Measurements from ENCODE around the gene CIRBP. TPM values are rescaled to one million over a fixed set of nuclear protein-coding genes. Genes with fewer than 3 reads are reported as not detected.

CIRBP gene
- total and polyA plus RNA-seq, 4 donors: 41.1 to 135 (median 96.9) TPM

DNA sequence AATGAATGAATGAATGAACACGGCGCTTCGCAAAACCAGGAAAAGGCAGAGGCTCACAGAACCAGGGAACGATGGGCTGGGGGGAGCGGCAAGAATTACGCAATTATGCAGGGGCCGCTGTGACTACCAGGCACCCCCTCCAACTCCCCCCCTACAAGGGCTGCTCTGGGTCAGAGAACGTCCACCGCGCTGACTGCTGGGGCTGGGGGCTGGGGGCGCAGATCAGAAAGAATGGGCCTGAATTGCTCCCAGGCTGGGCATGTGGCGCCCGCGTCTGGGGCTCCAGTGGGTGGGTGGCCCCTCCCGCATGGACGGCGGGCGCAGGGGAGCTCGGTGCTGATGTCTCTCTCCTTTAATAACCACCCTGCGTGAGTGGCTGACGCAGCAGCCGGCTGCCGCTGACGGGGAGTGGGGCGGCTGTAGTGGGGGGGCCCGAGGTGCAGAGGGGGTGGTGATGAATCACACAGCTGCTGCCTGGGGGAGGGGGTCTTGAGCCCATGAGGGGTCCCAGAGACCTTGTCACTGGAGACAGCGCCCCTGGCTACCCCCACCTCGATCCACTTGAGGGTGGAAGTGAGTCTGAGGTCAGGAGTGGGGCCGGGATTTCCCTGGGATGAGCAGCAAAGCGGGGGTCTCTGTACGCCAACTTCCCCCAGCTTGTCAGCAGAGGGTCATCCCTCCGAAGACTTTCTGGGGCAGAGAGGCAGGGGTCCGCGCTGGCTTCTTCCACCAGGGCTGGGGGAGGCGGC is 1.5 kb upstream of the CIRBP start:
- DNase-seq (ENCODE audit: low spot score): no peak
- H3K36me3 ChIP-seq (ENCODE audit: control insufficient read depth in 4 of 4, insufficient read depth in 3 of 4, low read depth in 1 of 4, low read length in 3 of 4): peaks cover 2 to 11% (median 8%) of the 10 kb centered on the region in 4 donors
- H3K27ac ChIP-seq (ENCODE audit: low read depth in 1 of 2, low read length in 2 of 2): no peak overlapping the region
- no peak overlapping the region for H3K4me3 ChIP-seq (ENCODE audit: low read depth in 1 of 3, low read length in 3 of 3)
- no peak for TF ChIP-seq ZBTB33 (IDR thresholded peaks at IDR 0.05)
- no peak for TF ChIP-seq HNF4A (conservative IDR thresholded peaks at IDR 0.05)
- TF ChIP-seq REST (IDR thresholded peaks at IDR 0.05): no peak
- TF ChIP-seq, protein P1, sequence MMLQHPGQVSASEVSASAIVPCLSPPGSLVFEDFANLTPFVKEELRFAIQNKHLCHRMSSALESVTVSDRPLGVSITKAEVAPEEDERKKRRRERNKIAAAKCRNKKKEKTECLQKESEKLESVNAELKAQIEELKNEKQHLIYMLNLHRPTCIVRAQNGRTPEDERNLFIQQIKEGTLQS (IDR thresholded peaks at IDR 0.05): no peak
- TF ChIP-seq JUND (IDR thresholded peaks at IDR 0.05): no peak
- TF ChIP-seq SP1 (IDR thresholded peaks at IDR 0.05): no peak
- TF ChIP-seq MAX (IDR thresholded peaks at IDR 0.05): no peak
- TF ChIP-seq FOXA1 (IDR thresholded peaks at IDR 0.05): no peak
- TF ChIP-seq YY1 (IDR thresholded peaks at IDR 0.05): no peak
- no peak for TF ChIP-seq HNF4G (IDR thresholded peaks at IDR 0.05)
- no peak for TF ChIP-seq TAF1 (conservative IDR thresholded peaks at IDR 0.05)
- no peak for TF ChIP-seq EGR1 (IDR thresholded peaks at IDR 0.05; ENCODE audit: low read depth in 2 of 2)
- TF ChIP-seq RXRA (IDR thresholded peaks at IDR 0.05): no peak
- no peak for TF ChIP-seq GABPA (IDR thresholded peaks at IDR 0.05 in 1 of 2, conservative IDR thresholded peaks at IDR 0.05 in 1 of 2)
- no peak for TF ChIP-seq FOXA2 (IDR thresholded peaks at IDR 0.05)
- TF ChIP-seq CTCF (IDR thresholded peaks at IDR 0.05; ENCODE audit: low read depth, low read length, missing input control): no peak
- TF ChIP-seq NR2F2 (IDR thresholded peaks at IDR 0.05): no peak
- TF ChIP-seq RAD21 (IDR thresholded peaks at IDR 0.05): no peak
- no peaks in the 10 kb centered on the region for H3K9me3 ChIP-seq (ENCODE audit: control insufficient read depth in 4 of 4, low read length in 3 of 4)
- WGBS: 54% methylated on average over 35 of the region's 35 CpGs
- peaks cover 34 to 69% (median 55%) of the 10 kb centered on the region in 4 donors for H3K4me1 ChIP-seq (ENCODE audit: control insufficient read depth in 4 of 4, insufficient read depth in 4 of 4, low read length in 3 of 4)
- no peaks in the 10 kb centered on the region for H3K27me3 ChIP-seq (ENCODE audit: control insufficient read depth in 4 of 4, insufficient read depth in 4 of 4, low read length in 3 of 4)
- no peak overlapping the region for H3K9ac ChIP-seq (ENCODE audit: low read depth in 1 of 2, low read length in 2 of 2)

Measured in liver (tissue), 9 donors.